Cardiac muscle cell (in vitro differentiated cells and primary cell): Measurements from ENCODE around the gene NARS2. TPM values are rescaled to one million over a fixed set of nuclear protein-coding genes. Genes with fewer than 3 reads are reported as not detected.

ENCODE experiments used
- DNase-seq, 2 donors: peaks; one replicate each; pipeline versions ENCODE4 v3.0.0 to v3.0.0-alpha.2; 2010 to 2017; ENCODE audit warnings: low read depth in 1 of 2, low spot score in 1 of 2
- H3K27ac ChIP-seq: fragments of 200-600 bp; sonication (generic); 2 replicates; pipeline ENCODE4 v1.5.1; 2016
- H3K27me3 ChIP-seq: fragments of 200-600 bp; sonication (generic); 2 replicates; pipeline ENCODE4 v1.6.0; 2016; ENCODE audit warnings: control low read depth
- H3K36me3 ChIP-seq: fragments of 200-600 bp; sonication (generic); 2 replicates; pipeline ENCODE4 v1.5.1; 2016; ENCODE audit warnings: control low read depth
- H3K4me1 ChIP-seq: fragments of 200-600 bp; sonication (generic); 2 replicates; pipeline ENCODE4 v1.8.1; 2017; ENCODE audit warnings: low read depth, mild to moderate bottlenecking, mixed run types
- H3K4me3 ChIP-seq: fragments of 200-600 bp; sonication (generic); 2 replicates; pipeline ENCODE4 v1.5.1; 2016; ENCODE audit warnings: mild to moderate bottlenecking
- H3K9me3 ChIP-seq: fragments of 200-600 bp; sonication (generic); 2 replicates; pipeline ENCODE4 v1.5.1; 2017; ENCODE audit warnings: low read depth, mild to moderate bottlenecking, control low read depth
- CTCF ChIP-seq: IDR thresholded peaks from 2 replicates; pipeline ENCODE4 v1.5.1; 2012; ENCODE audit warnings: low read depth, mild to moderate bottlenecking, low read length
- polyA plus RNA-seq: library from polyadenylated mRNA; unstranded; fragments of >200 nt; fragmentation: Nextera tagmentation; extraction: Ambion mirVana; gene quantifications from 2 replicates; pipeline ENCODE4 v1.2.1, GENCODE V29; 2016
- total RNA-seq: library from RNA; depleted of rRNA; stranded (reverse); fragments of >200 nt; gene quantifications from 2 replicates; pipeline ENCODE4 v1.2.3, GENCODE V29; 2016

The NARS2 gene
- total and polyA plus RNA-seq, 2 experiments from 2014 or later, result 27.2 to 40.5 TPM

GRCh38 chr11:78417175-78417887 is 157.3 kb downstream of the NARS2 start, which contains the start of gene GAB2:
Gene GAB2, minus strand, starts transcription at chr11:78417820. Its CDS starts 100 bp downstream, at chr11:78417720.
- no peak for DNase-seq
- no peak for TF ChIP-seq CTCF
- no peaks in the 10 kb centered on the region for H3K9me3 ChIP-seq

GRCh38 chr11:78416285-78417174 is 158.1 kb downstream of the NARS2 start:
- Histone ChIP-seq H3K27ac (peak overlapping the region; percentile 73), H3K4me1 (peaks cover 7% of the 10 kb centered on the region), H3K36me3 (no peaks in the 10 kb centered on the region), H3K9me3 (no peaks in the 10 kb centered on the region), H3K4me3 (peak overlapping the region; percentile 68), H3K27me3 (no peaks in the 10 kb centered on the region)
- peak; percentile 82 to 91 for DNase-seq
- TF ChIP-seq CTCF, result peak; percentile 51

More at GRCh38 chr11:78417175-78417887, 157.3 kb downstream of the NARS2 start, which contains the start of gene GAB2:
- H3K27ac ChIP-seq, result peak within 1 kb of the TSS; percentile 74
- H3K36me3 ChIP-seq, result no peaks in the 10 kb centered on the region
- H3K4me1 ChIP-seq, result peaks cover 7% of the 10 kb centered on the region
- peak within 1 kb of the TSS; percentile 68 for H3K4me3 ChIP-seq
- no peaks in the 10 kb centered on the region for H3K27me3 ChIP-seq

DNA sequence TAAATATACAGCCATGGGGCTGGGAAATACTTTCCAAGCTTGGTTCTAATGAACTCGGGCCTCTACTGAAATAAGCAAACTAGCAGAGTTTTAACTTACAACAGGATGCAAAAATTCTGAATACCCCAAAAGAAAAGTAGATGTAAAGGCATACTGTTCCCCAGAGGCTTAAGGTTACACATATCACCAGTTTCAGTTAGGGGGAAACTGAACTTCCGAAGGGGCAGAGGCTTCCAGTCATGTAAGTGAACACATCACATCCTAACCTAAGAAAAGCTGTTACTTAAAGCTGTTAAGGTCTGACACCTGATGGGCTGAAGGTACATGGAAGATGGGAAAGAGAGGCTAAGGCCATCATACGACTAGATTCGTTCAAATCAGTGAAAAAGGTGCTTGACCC is 159.3 kb downstream of the NARS2 start:
- TF ChIP-seq CTCF, result no peak

DNA sequence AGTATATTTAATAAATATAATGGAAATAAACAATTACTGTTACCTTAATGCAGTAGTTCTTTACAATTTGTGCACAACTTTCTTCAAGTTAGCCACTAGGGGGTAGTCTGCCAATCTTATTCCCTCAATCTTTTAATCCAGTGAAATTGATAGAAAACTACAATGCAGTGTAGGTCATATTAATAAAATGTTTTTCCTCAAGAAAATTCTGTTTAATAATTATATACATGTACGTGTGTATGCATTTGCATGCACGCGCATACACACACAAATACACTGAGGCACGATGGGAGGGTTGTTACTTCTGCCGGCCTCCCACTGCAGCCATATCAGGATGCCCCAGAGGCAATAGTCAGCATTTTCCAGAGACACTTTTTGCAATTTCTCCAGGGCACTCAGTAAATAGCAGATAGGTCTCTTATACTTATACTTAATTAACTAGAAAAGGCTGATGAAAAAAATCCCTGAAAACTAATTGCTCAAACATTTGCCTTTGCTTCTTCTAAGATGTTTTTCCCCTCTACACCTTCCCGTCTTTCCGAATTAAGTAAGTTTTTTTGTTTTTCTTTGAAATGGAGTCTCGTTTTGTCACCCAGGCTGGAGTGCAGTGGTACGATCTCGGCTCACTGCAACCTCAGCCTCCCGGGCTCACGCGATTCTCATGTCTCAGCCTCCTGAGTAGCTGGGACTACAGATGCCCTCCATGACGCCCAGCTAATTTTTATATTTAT is 160.2 kb downstream of the NARS2 start:
- Histone ChIP-seq H3K4me1 (no peaks in the 10 kb centered on the region), H3K4me3 (no peak overlapping the region), H3K27ac (no peak overlapping the region), H3K36me3 (no peaks in the 10 kb centered on the region), H3K27me3 (no peaks in the 10 kb centered on the region), H3K9me3 (no peaks in the 10 kb centered on the region)
- peak; percentile 57 for TF ChIP-seq CTCF
- DNase-seq, result peak in 1 of 2 donors; percentile 41

More for the DNA sequence above, 159.3 kb downstream of the NARS2 start:
- Histone ChIP-seq H3K27ac (no peak overlapping the region), H3K9me3 (no peaks in the 10 kb centered on the region), H3K27me3 (no peaks in the 10 kb centered on the region), H3K4me1 (no peaks in the 10 kb centered on the region), H3K4me3 (no peak overlapping the region), H3K36me3 (no peaks in the 10 kb centered on the region)
- DNase-seq, result no peak

- Histone ChIP-seq H3K27ac (no peak overlapping the region), H3K4me1 (no peaks in the 10 kb centered on the region), H3K36me3 (no peaks in the 10 kb centered on the region), H3K27me3 (no peaks in the 10 kb centered on the region), H3K4me3 (no peak overlapping the region), H3K9me3 (no peaks in the 10 kb centered on the region)
- no peak for DNase-seq
- TF ChIP-seq CTCF, result no peak
Measured at GRCh38 chr11:78408619-78409018, 166.0 kb downstream of the NARS2 start.
